H9 (cell line): ENCODE measurements around the gene ARL8A. TPM values are rescaled to one million over a fixed set of nuclear protein-coding genes. Genes with fewer than 3 reads are reported as not detected.

Source experiments
- DNase-seq: peaks from one replicate; pipeline ENCODE4 v3.0.0-alpha.2; 2017
- H2AFZ ChIP-seq: one replicate; pipeline ENCODE4 v1.6.1; 2013; ENCODE audit warnings: mild to moderate bottlenecking, low read length, control low read depth, moderate library complexity
- H2AK5ac ChIP-seq: 2 replicates; pipeline ENCODE4 v1.6.1; 2013; ENCODE audit warnings: low read length, control low read depth, mixed read lengths; ENCODE audit not compliant: insufficient read length
- H2BK120ac ChIP-seq: one replicate; pipeline ENCODE4 v1.6.1; 2013; ENCODE audit warnings: low read depth, mild to moderate bottlenecking, low read length, control low read depth, inconsistent platforms; ENCODE audit not compliant: poor library complexity, severe bottlenecking
- H2BK12ac ChIP-seq: 2 replicates; pipeline ENCODE4 v1.6.1; 2013; ENCODE audit warnings: low read length, control low read depth, mixed read lengths, low read depth; ENCODE audit not compliant: insufficient read length
- H2BK15ac ChIP-seq: 2 replicates; pipeline ENCODE4 v1.6.1; 2013; ENCODE audit warnings: low read depth, low read length, control low read depth
- H2BK20ac ChIP-seq: one replicate; pipeline ENCODE4 v1.6.1; 2013; ENCODE audit warnings: low read depth, mild to moderate bottlenecking, low read length, control low read depth, inconsistent platforms; ENCODE audit not compliant: poor library complexity, severe bottlenecking
- H2BK5ac ChIP-seq: 2 replicates; pipeline ENCODE4 v1.6.1; 2013; ENCODE audit warnings: low read length, control low read depth, mixed read lengths; ENCODE audit not compliant: insufficient read length
- H3K14ac ChIP-seq: 2 replicates; pipeline ENCODE4 v1.6.1; 2013; ENCODE audit warnings: low read length, control low read depth; ENCODE audit not compliant: insufficient read depth
- H3K18ac ChIP-seq: 2 replicates; pipeline ENCODE4 v1.6.1; 2013; ENCODE audit warnings: low read depth, mild to moderate bottlenecking, mixed read lengths, low read length, control low read depth; ENCODE audit not compliant: insufficient read length
- H3K23ac ChIP-seq: 2 replicates; pipeline ENCODE4 v1.6.1; 2013; ENCODE audit warnings: low read length, control low read depth, mixed read lengths, low read depth; ENCODE audit not compliant: insufficient read length
- H3K23me2 ChIP-seq: 2 replicates; pipeline ENCODE4 v1.6.1; 2013; ENCODE audit warnings: low read depth, mild to moderate bottlenecking, mixed read lengths, low read length, control low read depth; ENCODE audit not compliant: insufficient read length, poor library complexity, severe bottlenecking
- H3K27ac ChIP-seq: 2 replicates; pipeline ENCODE4 v1.5.1; 2013; ENCODE audit warnings: low read length, control low read depth, mixed read lengths, low read depth; ENCODE audit not compliant: insufficient read length
- H3K27me3 ChIP-seq: 2 replicates; pipeline ENCODE4 v1.6.1; 2013; ENCODE audit warnings: low read length, control low read depth, inconsistent platforms; ENCODE audit not compliant: insufficient read depth
- H3K4ac ChIP-seq: 2 replicates; pipeline ENCODE4 v1.6.1; 2013; ENCODE audit warnings: low read depth, mild to moderate bottlenecking, control low read depth, inconsistent platforms, low read length, moderate library complexity
- H3K4me1 ChIP-seq: 2 replicates; pipeline ENCODE4 v1.6.1; 2013; ENCODE audit warnings: low read length, control low read depth, inconsistent platforms; ENCODE audit not compliant: insufficient read depth
- H3K4me2 ChIP-seq: 2 replicates; pipeline ENCODE4 v1.6.1; 2013; ENCODE audit warnings: low read length, control low read depth, mixed read lengths; ENCODE audit not compliant: insufficient read length, insufficient read depth
- H3K56ac ChIP-seq: 2 replicates; pipeline ENCODE4 v1.6.1; 2013; ENCODE audit warnings: low read depth, mild to moderate bottlenecking, mixed read lengths, low read length, control low read depth; ENCODE audit not compliant: insufficient read length
- H3K79me1 ChIP-seq: 2 replicates; pipeline ENCODE4 v1.6.1; 2013; ENCODE audit warnings: low read depth, mild to moderate bottlenecking, moderate library complexity, low read length, control low read depth, inconsistent platforms; ENCODE audit not compliant: insufficient read depth, poor library complexity, severe bottlenecking
- H3K79me2 ChIP-seq: 2 replicates; pipeline ENCODE4 v1.6.1; 2013; ENCODE audit warnings: low read length, control low read depth, inconsistent platforms; ENCODE audit not compliant: insufficient read depth
- H3K9ac ChIP-seq: 2 replicates; pipeline ENCODE4 v1.6.1; 2013; ENCODE audit warnings: low read length, control low read depth, mixed read lengths; ENCODE audit not compliant: insufficient read length; ENCODE audit errors: extremely low read depth
- H3K9me3 ChIP-seq: one replicate; pipeline ENCODE4 v1.6.1; 2013; ENCODE audit warnings: low read depth, low read length, inconsistent platforms; ENCODE audit not compliant: control insufficient read depth
- H3T11ph ChIP-seq: one replicate; pipeline ENCODE4 v1.6.1; 2013; ENCODE audit warnings: mild to moderate bottlenecking, low read length, control low read depth, inconsistent platforms
- H4K20me1 ChIP-seq: one replicate; pipeline ENCODE4 v1.6.1; 2013; ENCODE audit not compliant: control insufficient read depth, insufficient read length, insufficient read depth
- H4K5ac ChIP-seq: 2 replicates; pipeline ENCODE4 v1.6.1; 2013; ENCODE audit warnings: low read depth, mild to moderate bottlenecking, mixed read lengths, low read length, control low read depth; ENCODE audit not compliant: insufficient read length
- H4K8ac ChIP-seq: replicated peaks from 2 replicates; pipeline ENCODE4 v1.6.1; 2013; ENCODE audit warnings: low read length, control low read depth, mixed read lengths, low read depth; ENCODE audit not compliant: insufficient read length
- H4K91ac ChIP-seq: 2 replicates; pipeline ENCODE4 v1.6.1; 2013; ENCODE audit warnings: low read depth, mild to moderate bottlenecking, moderate library complexity, mixed read lengths, low read length, control low read depth; ENCODE audit not compliant: insufficient read length
- H3K27ac Mint-ChIP-seq, 3 experiments: 2 replicates in 2 of 3; 3 replicates in 1 of 3; pipeline ENCODE4 v1.8.0; 2020 to 2021; ENCODE audit warnings: mixed read lengths in 3 of 3, mild to moderate bottlenecking in 1 of 3, moderate library complexity in 1 of 3
- H3K27me3 Mint-ChIP-seq: 2 replicates; pipeline ENCODE4 v1.8.0; 2021; ENCODE audit warnings: low read depth, mild to moderate bottlenecking, moderate library complexity, mixed read lengths
- H3K36me3 Mint-ChIP-seq, 3 experiments: 2 replicates in 2 of 3; 3 replicates in 1 of 3; pipeline ENCODE4 v1.8.0; 2020 to 2021; ENCODE audit warnings: low read depth in 3 of 3, mixed read lengths in 3 of 3; ENCODE audit not compliant: insufficient read depth in 1 of 3
- H3K4me1 Mint-ChIP-seq, 2 experiments: 2 replicates each; pipeline ENCODE4 v1.8.0; 2020; ENCODE audit warnings: mixed read lengths in 2 of 2
- H3K4me3 Mint-ChIP-seq, 2 experiments: 2 replicates in 1 of 2; 3 replicates in 1 of 2; pipeline ENCODE4 v1.8.0; 2020 to 2021; ENCODE audit warnings: mild to moderate bottlenecking in 2 of 2, mixed read lengths in 2 of 2, moderate library complexity in 1 of 2
- H3K9me3 Mint-ChIP-seq, 2 experiments: 2 replicates in 1 of 2; 3 replicates in 1 of 2; pipeline ENCODE4 v1.8.0; 2020; ENCODE audit warnings: mild to moderate bottlenecking in 2 of 2, mixed read lengths in 2 of 2, moderate library complexity in 1 of 2
- CTCF ChIP-seq: fragments of 200-600 bp; sonication (generic); conservative IDR thresholded peaks from 3 replicates; pipeline ENCODE4 v1.8.0; 2021; ENCODE audit warnings: antibody characterized with exemption, mild to moderate bottlenecking
- WGBS: extraction: QIAGEN DNeasy Blood & Tissue Kit; methylation state at CpG from one replicate; pipeline ENCODE4 v1.1.7; 2013; ENCODE audit warnings: missing lambda C conversion rate, low lambda C conversion rate, mixed read lengths; ENCODE audit not compliant: insufficient read length; ENCODE audit errors: extremely low coverage; 5-methylcytosine and 5-hydroxymethylcytosine counted together
- total RNA-seq: library from RNA; stranded (reverse); gene quantifications from 2 replicates; pipeline ENCODE4 v1.2.1, GENCODE V29; 2021

The ARL8A gene
- total RNA-seq, 1 experiment from 2014 or later = 67.2 TPM

- Histone ChIP-seq H2BK120ac (no peak overlapping the region), H3K9ac (no peak overlapping the region), H3K4me1 (no peaks in the 10 kb centered on the region), H2AFZ (no peak overlapping the region), H3K56ac (no peak overlapping the region), H2BK20ac (no peak overlapping the region), H3K9me3 (no peaks in the 10 kb centered on the region), H3K27ac (no peak overlapping the region), H4K8ac (no peak overlapping the region), H3K79me1 (no peaks in the 10 kb centered on the region), H3K23ac (no peak overlapping the region), H4K5ac (no peak overlapping the region), H3K79me2 (no peaks in the 10 kb centered on the region), H4K20me1 (no peaks in the 10 kb centered on the region), H4K91ac (no peak overlapping the region), H2AK5ac (no peak overlapping the region), H3K18ac (no peak overlapping the region), H2BK15ac (no peak overlapping the region), H2BK5ac (no peak overlapping the region), H3T11ph (no peak overlapping the region), H3K4ac (no peak overlapping the region), H2BK12ac (no peak overlapping the region), H3K27me3 (no peaks in the 10 kb centered on the region), H3K4me2 (no peak overlapping the region), H3K14ac (no peak overlapping the region), H3K23me2 (no peaks in the 10 kb centered on the region)
- H3K4me3 Mint-ChIP-seq = no peak overlapping the region
- no peaks in the 10 kb centered on the region for H3K9me3 Mint-ChIP-seq
- peak overlapping the region in 1 of 3 experiments; percentile 83; a peak in 1 of 7 replicates for H3K27ac Mint-ChIP-seq
- no peaks in the 10 kb centered on the region for H3K27me3 Mint-ChIP-seq
- H3K4me1 Mint-ChIP-seq = no peaks in the 10 kb centered on the region
- peak; percentile 34; the same call in 2 of the 3 replicates for TF ChIP-seq CTCF
- WGBS = no CpG with 5 or more reads among the region's 29 CpGs
- H3K36me3 Mint-ChIP-seq = no peaks in the 10 kb centered on the region
- DNase-seq = no peak
Measured at GRCh38 chr1:202176949-202177927, 32.7 kb upstream of the ARL8A start.
